ENCODE data around the gene TRIM2. TPM values are rescaled to one million over a fixed set of nuclear protein-coding genes. Genes with fewer than 3 reads are reported as not detected.

Gene TRIM2
- total and polyA plus RNA-seq, 12 donors, result 6.2 to 130 (median 47.8) TPM

DNA sequence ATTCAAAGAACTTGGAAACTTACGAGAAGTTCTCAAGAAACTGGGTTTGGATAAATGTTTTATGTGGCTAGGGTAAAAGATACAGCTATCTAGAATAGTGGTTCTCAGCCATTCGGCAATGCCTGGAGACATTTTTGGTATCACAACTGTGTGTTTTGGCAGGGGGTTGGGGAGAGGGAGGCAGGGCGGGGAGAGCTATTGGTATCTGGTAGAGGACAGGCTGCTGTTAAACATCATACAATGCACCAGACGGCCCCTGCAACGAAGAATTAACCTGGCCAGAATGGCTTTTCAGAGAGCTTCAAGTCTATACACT is 89.5 kb downstream of the TRIM2 start:
- H3K27ac ChIP-seq, result no peak overlapping the region
- H3K4me1 ChIP-seq (replicated peaks in 1 of 2), result peaks cover 0 to 4% of the 10 kb centered on the region in 2 donors
- no peak overlapping the region for H3K4me3 ChIP-seq
- 75 to 85% (median 81%) methylated on average over 5 of the region's 5 CpGs for WGBS, 4 donors
- peaks cover 0 to 14% of the 10 kb centered on the region in 2 donors for H3K36me3 ChIP-seq (replicated peaks in 1 of 2)
- no peak for DNase-seq
- no peaks in the 10 kb centered on the region for H3K27me3 ChIP-seq
- no peaks in the 10 kb centered on the region for H3K9me3 ChIP-seq (replicated peaks in 1 of 3)
- intact Hi-C loops (cut with DNase I), result no loop called here
- no peak for TF ChIP-seq POLR2A (IDR thresholded peaks at IDR 0.05)
- TF ChIP-seq, protein P1, sequence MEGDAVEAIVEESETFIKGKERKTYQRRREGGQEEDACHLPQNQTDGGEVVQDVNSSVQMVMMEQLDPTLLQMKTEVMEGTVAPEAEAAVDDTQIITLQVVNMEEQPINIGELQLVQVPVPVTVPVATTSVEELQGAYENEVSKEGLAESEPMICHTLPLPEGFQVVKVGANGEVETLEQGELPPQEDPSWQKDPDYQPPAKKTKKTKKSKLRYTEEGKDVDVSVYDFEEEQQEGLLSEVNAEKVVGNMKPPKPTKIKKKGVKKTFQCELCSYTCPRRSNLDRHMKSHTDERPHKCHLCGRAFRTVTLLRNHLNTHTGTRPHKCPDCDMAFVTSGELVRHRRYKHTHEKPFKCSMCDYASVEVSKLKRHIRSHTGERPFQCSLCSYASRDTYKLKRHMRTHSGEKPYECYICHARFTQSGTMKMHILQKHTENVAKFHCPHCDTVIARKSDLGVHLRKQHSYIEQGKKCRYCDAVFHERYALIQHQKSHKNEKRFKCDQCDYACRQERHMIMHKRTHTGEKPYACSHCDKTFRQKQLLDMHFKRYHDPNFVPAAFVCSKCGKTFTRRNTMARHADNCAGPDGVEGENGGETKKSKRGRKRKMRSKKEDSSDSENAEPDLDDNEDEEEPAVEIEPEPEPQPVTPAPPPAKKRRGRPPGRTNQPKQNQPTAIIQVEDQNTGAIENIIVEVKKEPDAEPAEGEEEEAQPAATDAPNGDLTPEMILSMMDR (IDR thresholded peaks at IDR 0.05), result no peak

DNA sequence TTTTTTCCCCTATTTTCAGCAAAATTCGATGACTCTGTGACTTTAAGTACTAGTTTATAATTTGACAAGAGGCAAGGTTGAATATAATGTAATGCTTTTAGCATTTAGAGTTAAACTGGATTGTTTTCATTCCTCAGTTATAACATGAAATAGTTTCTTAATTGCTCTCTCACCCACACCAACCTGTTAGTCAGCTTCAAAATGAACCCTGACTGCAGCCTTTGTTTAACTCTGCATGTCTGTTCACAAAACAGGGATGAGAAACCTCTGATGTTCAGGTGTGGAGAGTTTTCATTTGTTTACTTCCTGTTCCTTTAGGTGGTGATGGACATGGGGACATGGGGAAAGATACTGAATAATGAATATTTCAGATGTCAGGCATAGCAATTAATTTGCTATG is 90.4 kb downstream of the TRIM2 start:
- no peaks in the 10 kb centered on the region for H3K27me3 ChIP-seq
- peaks cover 0 to 14% of the 10 kb centered on the region in 2 donors for H3K36me3 ChIP-seq (replicated peaks in 1 of 2)
- H3K9me3 ChIP-seq (replicated peaks in 1 of 3), result no peaks in the 10 kb centered on the region
- WGBS, 4 donors, result 84 to 98% (median 90%) methylated on average over 1 of the region's 1 CpG
- peaks cover 0 to 4% of the 10 kb centered on the region in 2 donors for H3K4me1 ChIP-seq (replicated peaks in 1 of 2)
- TF ChIP-seq POLR2A (IDR thresholded peaks at IDR 0.05), result no peak
- TF ChIP-seq, protein P1 (IDR thresholded peaks at IDR 0.05), result no peak
- intact Hi-C loops (cut with DNase I), result no loop called here
- DNase-seq, result no peak
- H3K27ac ChIP-seq, result no peak overlapping the region
- H3K4me3 ChIP-seq, result no peak overlapping the region

DNA sequence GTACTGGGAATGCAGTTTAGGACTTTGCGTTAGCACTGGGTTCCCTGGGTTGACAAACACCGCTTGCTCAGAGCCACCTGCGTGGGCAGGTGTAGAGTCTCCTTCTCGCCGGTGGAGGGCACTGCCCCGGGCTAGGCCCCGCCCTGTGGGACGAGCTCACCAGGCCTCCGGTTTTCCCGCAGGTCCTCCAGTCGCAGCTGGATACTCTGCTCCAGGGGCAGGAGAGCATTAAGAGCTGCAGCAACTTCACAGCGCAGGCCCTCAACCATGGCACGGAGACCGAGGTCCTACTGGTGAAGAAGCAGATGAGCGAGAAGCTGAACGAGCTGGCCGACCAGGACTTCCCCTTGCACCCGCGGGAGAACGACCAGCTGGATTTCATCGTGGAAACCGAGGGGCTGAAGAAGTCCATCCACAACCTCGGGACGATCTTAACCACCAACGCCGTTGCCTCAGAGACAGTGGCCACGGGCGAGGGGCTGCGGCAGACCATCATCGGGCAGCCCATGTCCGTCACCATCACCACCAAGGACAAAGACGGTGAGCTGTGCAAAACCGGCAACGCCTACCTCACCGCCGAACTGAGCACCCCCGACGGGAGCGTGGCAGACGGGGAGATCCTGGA is 91.0 kb downstream of the TRIM2 start:
- no peaks in the 10 kb centered on the region for H3K27me3 ChIP-seq
- H3K27ac ChIP-seq, result no peak overlapping the region
- H3K9me3 ChIP-seq (replicated peaks in 1 of 3), result no peaks in the 10 kb centered on the region
- DNase-seq, result no peak
- peaks cover 0 to 4% of the 10 kb centered on the region in 2 donors for H3K4me1 ChIP-seq (replicated peaks in 1 of 2)
- H3K36me3 ChIP-seq (replicated peaks in 1 of 2), result peaks cover 0 to 14% of the 10 kb centered on the region in 2 donors
- intact Hi-C loops (cut with DNase I), result no loop called here
- 95 to 99% (median 96%) methylated on average over 31 to 40 of the region's 40 CpGs for WGBS, 4 donors
- no peak for TF ChIP-seq POLR2A (IDR thresholded peaks at IDR 0.05)
- TF ChIP-seq, protein P1 (IDR thresholded peaks at IDR 0.05), result no peak
- no peak overlapping the region for H3K4me3 ChIP-seq

DNA sequence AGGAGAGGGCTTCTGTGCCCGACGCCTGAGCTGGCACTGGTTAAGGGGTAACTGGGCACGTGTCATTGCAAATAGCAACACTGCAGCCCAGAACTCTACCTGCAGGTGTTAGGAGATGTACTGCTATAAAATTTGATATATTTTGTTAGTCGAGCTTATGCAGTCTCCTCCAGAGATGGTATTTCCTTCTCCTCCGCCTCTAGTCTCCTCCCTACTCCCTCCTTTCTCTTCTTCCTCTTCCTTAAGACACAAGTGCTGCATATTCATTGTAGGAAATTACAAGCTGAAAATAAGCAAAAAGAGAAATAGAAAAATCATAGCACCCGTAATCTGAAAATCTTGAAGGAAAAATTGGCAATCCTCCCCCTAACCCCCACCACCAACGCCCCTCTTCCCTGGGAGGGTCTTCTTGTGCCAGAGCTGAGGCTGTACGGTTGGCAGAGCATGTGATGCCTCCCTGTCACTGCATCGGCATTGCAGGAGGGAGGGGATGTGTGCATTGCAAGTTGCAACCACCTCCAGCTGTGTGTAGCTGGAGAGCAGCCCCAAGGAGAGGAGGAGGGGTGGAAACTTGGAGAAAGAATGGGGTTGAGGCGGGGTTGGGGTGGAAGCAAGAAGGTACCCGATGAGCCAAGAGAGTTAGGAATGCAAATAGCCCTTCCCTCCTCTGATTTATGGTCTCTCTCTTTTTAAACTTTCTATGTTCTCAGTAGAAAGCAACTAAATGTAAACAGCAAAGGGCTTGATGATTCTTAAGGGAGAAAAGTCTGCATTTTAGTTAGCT is 92.0 kb downstream of the TRIM2 start:
- H3K9me3 ChIP-seq (replicated peaks in 1 of 3), result no peaks in the 10 kb centered on the region
- WGBS, 4 donors, result 68 to 76% (median 72%) methylated on average over 11 of the region's 11 CpGs
- peaks cover 0 to 4% of the 10 kb centered on the region in 2 donors for H3K4me1 ChIP-seq (replicated peaks in 1 of 2)
- no peak for TF ChIP-seq POLR2A (IDR thresholded peaks at IDR 0.05)
- TF ChIP-seq, protein P1 (IDR thresholded peaks at IDR 0.05), result no peak
- no peak overlapping the region for H3K4me3 ChIP-seq
- no peak for DNase-seq
- H3K36me3 ChIP-seq (replicated peaks in 1 of 2), result peaks cover 0 to 14% of the 10 kb centered on the region in 2 donors
- intact Hi-C loops (cut with DNase I), result no loop called here
- no peak overlapping the region for H3K27ac ChIP-seq
- no peaks in the 10 kb centered on the region for H3K27me3 ChIP-seq

Measured in adrenal gland (tissue), 12 donors.